ENCODE results near the gene AMFR. TPM values are rescaled to one million over a fixed set of nuclear protein-coding genes. Genes with fewer than 3 reads are reported as not detected.
"Not testable (repeated sequence)": the region's sequence is repeated elsewhere in the genome, so short reads cannot be mapped to it uniquely, and the experiment has no call there.

The AMFR gene
- total RNA-seq, 1 experiment from 2014 or later: 77.0 TPM

- in situ Hi-C loops (cut with HindIII; ENCODE audit: low sequenced_read_pairs): no loop called here
- peak; percentile 9 for DNase-seq (ENCODE audit: low spot score)
These were observed 23.9 kb downstream of the AMFR start for GRCh38 chr16:56401482-56401881.

GRCh38 chr16:56400458-56400857 lies 24.9 kb downstream of the AMFR start:
- in situ Hi-C loops (cut with HindIII; ENCODE audit: low sequenced_read_pairs): no loop called here
- no peak for DNase-seq (ENCODE audit: low spot score)

GRCh38 chr16:56399486-56399885 lies 25.9 kb downstream of the AMFR start:
- in situ Hi-C loops (cut with HindIII; ENCODE audit: low sequenced_read_pairs): no loop called here
- DNase-seq (ENCODE audit: low spot score): no peak

- DNase-seq (ENCODE audit: low spot score): no peak
- in situ Hi-C loops (cut with HindIII; ENCODE audit: low sequenced_read_pairs): no loop called here
These were observed 26.3 kb downstream of the AMFR start for GRCh38 chr16:56399047-56399446.

- in situ Hi-C loops (cut with HindIII; ENCODE audit: low sequenced_read_pairs); DNase-seq (ENCODE audit: low spot score): not testable (repeated sequence)
These were observed 28.6 kb downstream of the AMFR start for GRCh38 chr16:56396724-56397123.

- no peak for DNase-seq (ENCODE audit: low spot score)
- in situ Hi-C loops (cut with HindIII; ENCODE audit: low sequenced_read_pairs): no loop called here
These were observed 35.8 kb downstream of the AMFR start for GRCh38 chr16:56389554-56389953.

- in situ Hi-C loops (cut with HindIII; ENCODE audit: low sequenced_read_pairs): no loop called here
- no peak for DNase-seq (ENCODE audit: low spot score)
These were observed 37.1 kb downstream of the AMFR start for GRCh38 chr16:56388209-56388608.

- in situ Hi-C loops (cut with HindIII; ENCODE audit: low sequenced_read_pairs): no loop called here
- DNase-seq (ENCODE audit: low spot score): no peak
These were observed 37.9 kb downstream of the AMFR start for GRCh38 chr16:56387396-56387795.

GRCh38 chr16:56384074-56384721 lies 41.1 kb downstream of the AMFR start:
- in situ Hi-C loops (cut with HindIII; ENCODE audit: low sequenced_read_pairs): no loop called here
- DNase-seq (ENCODE audit: low spot score): no peak

GRCh38 chr16:56382901-56383355 lies 42.4 kb downstream of the AMFR start:
- in situ Hi-C loops (cut with HindIII; ENCODE audit: low sequenced_read_pairs): no loop called here
- no peak for DNase-seq (ENCODE audit: low spot score)

- in situ Hi-C loops (cut with HindIII; ENCODE audit: low sequenced_read_pairs): no loop called here
These were observed 42.9 kb downstream of the AMFR start for GRCh38 chr16:56382459-56382858.

GRCh38 chr16:56380778-56381485 lies 44.4 kb downstream of the AMFR start:
- DNase-seq (ENCODE audit: low spot score); in situ Hi-C loops (cut with HindIII; ENCODE audit: low sequenced_read_pairs): not testable (repeated sequence)

More at GRCh38 chr16:56382459-56382858, 42.9 kb downstream of the AMFR start:
- DNase-seq (ENCODE audit: low spot score): no peak

- in situ Hi-C loops (cut with HindIII; ENCODE audit: low sequenced_read_pairs): not testable (repeated sequence)
These were observed 46.3 kb downstream of the AMFR start for GRCh38 chr16:56379044-56379443.

GRCh38 chr16:56375792-56376191 lies 49.6 kb downstream of the AMFR start:
- in situ Hi-C loops (cut with HindIII; ENCODE audit: low sequenced_read_pairs); DNase-seq (ENCODE audit: low spot score): not testable (repeated sequence)

More at GRCh38 chr16:56379044-56379443, 46.3 kb downstream of the AMFR start:
- not testable (repeated sequence) for DNase-seq (ENCODE audit: low spot score)

- in situ Hi-C loops (cut with HindIII; ENCODE audit: low sequenced_read_pairs): no loop called here
- no peak for DNase-seq (ENCODE audit: low spot score)
These were observed 52.3 kb downstream of the AMFR start for GRCh38 chr16:56373003-56373402.

- DNase-seq (ENCODE audit: low spot score): no peak
- in situ Hi-C loops (cut with HindIII; ENCODE audit: low sequenced_read_pairs): no loop called here
These were observed 53.2 kb downstream of the AMFR start for GRCh38 chr16:56372013-56372634.

GRCh38 chr16:56371660-56371937 lies 53.7 kb downstream of the AMFR start:
- no peak for DNase-seq (ENCODE audit: low spot score)
- in situ Hi-C loops (cut with HindIII; ENCODE audit: low sequenced_read_pairs): no loop called here

- DNase-seq (ENCODE audit: low spot score): no peak
- in situ Hi-C loops (cut with HindIII; ENCODE audit: low sequenced_read_pairs): no loop called here
These were observed 54.3 kb downstream of the AMFR start for GRCh38 chr16:56370875-56371659.

GRCh38 chr16:56370185-56370874 lies 55.0 kb downstream of the AMFR start:
- in situ Hi-C loops (cut with HindIII; ENCODE audit: low sequenced_read_pairs): no loop called here
- DNase-seq (ENCODE audit: low spot score): no peak
